Measurements from ENCODE around the gene TP53I3. TPM values are rescaled to one million over a fixed set of nuclear protein-coding genes. Genes with fewer than 3 reads are reported as not detected.

The TP53I3 gene
- total RNA-seq, 2 donors from 2014 or later, result 16.2 to 26.2 TPM

- no peaks in the 10 kb centered on the region for H3K36me3 ChIP-seq
- no peak overlapping the region for H3K4me3 ChIP-seq
- intact Hi-C loops (cut with DNase I), result no loop called here
- H3K9me3 ChIP-seq, result no peaks in the 10 kb centered on the region
- WGBS, result 97% methylated on average over 1 of the region's 1 CpG
- DNase-seq (ENCODE audit: low spot score), result no peak
- TF ChIP-seq POLR2AphosphoS5 (IDR thresholded peaks at IDR 0.05) (no peak), POLR2A (IDR thresholded peaks at IDR 0.05) (no peak), CTCF (IDR thresholded peaks at IDR 0.05) (no peak)
- no peaks in the 10 kb centered on the region for H3K27me3 ChIP-seq (replicated peaks; ENCODE audit: insufficient read depth)
- no peak overlapping the region for H3K27ac ChIP-seq
- H3K4me1 ChIP-seq (replicated peaks), result no peaks in the 10 kb centered on the region
Measured at GRCh38 chr2:24107336-24107735, 22.7 kb upstream of the TP53I3 start.

- Histone ChIP-seq H3K4me3 (no peak overlapping the region), H3K4me1 (replicated peaks) (no peaks in the 10 kb centered on the region), H3K27ac (no peak overlapping the region), H3K9me3 (no peaks in the 10 kb centered on the region), H3K36me3 (no peaks in the 10 kb centered on the region), H3K27me3 (replicated peaks; ENCODE audit: insufficient read depth) (no peaks in the 10 kb centered on the region)
- no peak for DNase-seq (ENCODE audit: low spot score)
- intact Hi-C loops (cut with DNase I), result no loop called here
- TF ChIP-seq POLR2AphosphoS5 (IDR thresholded peaks at IDR 0.05) (no peak), POLR2A (IDR thresholded peaks at IDR 0.05) (no peak), CTCF (IDR thresholded peaks at IDR 0.05) (no peak)
Measured at GRCh38 chr2:24106786-24107185, 22.2 kb upstream of the TP53I3 start.

GRCh38 chr2:24105816-24106215 lies 21.2 kb upstream of the TP53I3 start:
- no peak overlapping the region for H3K27ac ChIP-seq
- no peaks in the 10 kb centered on the region for H3K4me1 ChIP-seq (replicated peaks)
- no peak for TF ChIP-seq POLR2AphosphoS5 (IDR thresholded peaks at IDR 0.05)
- TF ChIP-seq POLR2A (IDR thresholded peaks at IDR 0.05), result no peak
- no peak for TF ChIP-seq CTCF (IDR thresholded peaks at IDR 0.05)
- DNase-seq (ENCODE audit: low spot score), result no peak
- intact Hi-C loops (cut with DNase I), result no loop called here
- H3K9me3 ChIP-seq, result no peaks in the 10 kb centered on the region
- WGBS, result 25% methylated on average over 2 of the region's 2 CpGs
- H3K27me3 ChIP-seq (replicated peaks; ENCODE audit: insufficient read depth), result no peaks in the 10 kb centered on the region
- no peak overlapping the region for H3K4me3 ChIP-seq
- H3K36me3 ChIP-seq, result no peaks in the 10 kb centered on the region

- Histone ChIP-seq H3K9me3 (no peaks in the 10 kb centered on the region), H3K4me3 (no peak overlapping the region), H3K4me1 (replicated peaks) (no peaks in the 10 kb centered on the region), H3K36me3 (no peaks in the 10 kb centered on the region), H3K27me3 (replicated peaks; ENCODE audit: insufficient read depth) (no peaks in the 10 kb centered on the region), H3K27ac (no peak overlapping the region)
- TF ChIP-seq POLR2AphosphoS5 (IDR thresholded peaks at IDR 0.05) (no peak), POLR2A (IDR thresholded peaks at IDR 0.05) (no peak), CTCF (IDR thresholded peaks at IDR 0.05) (no peak)
- DNase-seq (ENCODE audit: low spot score), result no peak
- WGBS, result 95% methylated on average over 4 of the region's 4 CpGs
- intact Hi-C loops (cut with DNase I), result no loop called here
Measured at GRCh38 chr2:24104906-24105305, 20.3 kb upstream of the TP53I3 start.

- TF ChIP-seq POLR2AphosphoS5 (IDR thresholded peaks at IDR 0.05) (no peak), CTCF (IDR thresholded peaks at IDR 0.05) (no peak), POLR2A (IDR thresholded peaks at IDR 0.05) (no peak)
- no peaks in the 10 kb centered on the region for H3K4me1 ChIP-seq (replicated peaks)
- no peak overlapping the region for H3K27ac ChIP-seq
- DNase-seq (ENCODE audit: low spot score), result no peak
- no peaks in the 10 kb centered on the region for H3K36me3 ChIP-seq
- intact Hi-C loops (cut with DNase I), result no loop called here
- WGBS, result 84% methylated on average over 8 of the region's 8 CpGs
- no peaks in the 10 kb centered on the region for H3K27me3 ChIP-seq (replicated peaks; ENCODE audit: insufficient read depth)
- no peaks in the 10 kb centered on the region for H3K9me3 ChIP-seq
- H3K4me3 ChIP-seq, result no peak overlapping the region
Measured at GRCh38 chr2:24104110-24104650, 19.5 kb upstream of the TP53I3 start.

Measured in prostate gland (tissue), 2 donors.